ENCODE data around the gene SPATA2. TPM values are rescaled to one million over a fixed set of nuclear protein-coding genes. Genes with fewer than 3 reads are reported as not detected.

SPATA2 gene
- total RNA-seq, 1 experiment from 2014 or later = 6.6 TPM

GRCh38 chr20:49937027-49937929, 21.9 kb upstream of the SPATA2 start:
- TF ChIP-seq JUND (IDR thresholded peaks at IDR 0.05) (no peak), SRF (IDR thresholded peaks at IDR 0.05; ENCODE audit: low read depth) (no peak), SP1 (IDR thresholded peaks at IDR 0.05; ENCODE audit: low read depth) (no peak), SIN3A (IDR thresholded peaks at IDR 0.05; ENCODE audit: low read depth) (no peak), MAX (IDR thresholded peaks at IDR 0.05) (no peak), EZH2phosphoT487 (IDR thresholded peaks at IDR 0.05; ENCODE audit: borderline replicate concordance) (no peak), FOSL1 (IDR thresholded peaks at IDR 0.05; ENCODE audit: low read depth) (no peak), YY1 (IDR thresholded peaks at IDR 0.05; ENCODE audit: extremely low read depth, insufficient replicate concordance, low read depth, low read length) (no peak), ZNF274 (IDR thresholded peaks at IDR 0.05; ENCODE audit: low read depth, low read length) (no peak), POLR2AphosphoS5 (IDR thresholded peaks at IDR 0.05; ENCODE audit: low read depth, low read length) (no peak), ZBTB33 (IDR thresholded peaks at IDR 0.05; ENCODE audit: extremely low read depth, insufficient replicate concordance, low read length) (no peak), RAD21 (IDR thresholded peaks at IDR 0.05; ENCODE audit: low read depth) (no peak), REST (IDR thresholded peaks at IDR 0.05; ENCODE audit: low read depth) (no peak)
- Histone ChIP-seq H3K9me2 (ENCODE audit: insufficient read depth) (no peaks in the 10 kb centered on the region), H3K36me3 (ENCODE audit: control insufficient read depth in 1 of 2, insufficient read depth in 2 of 2, low read length in 2 of 2) (peaks cover 8 to 13% of the 10 kb centered on the region in 2 experiments; a peak in 3 of 4 replicates), H2AFZ (ENCODE audit: low read depth, low read length, poor library complexity, severe bottlenecking) (no peak overlapping the region), H3K4me3 (replicated peaks in 1 of 2; ENCODE audit: low read depth in 1 of 2, low read length in 2 of 2) (peak overlapping the region; percentile 96 to 99), H4K20me1 (ENCODE audit: insufficient read depth) (no peaks in the 10 kb centered on the region), H3K4me1 (ENCODE audit: control insufficient read depth in 1 of 2, insufficient read depth in 2 of 2, low read length in 2 of 2) (peaks cover 18 to 27% of the 10 kb centered on the region in 2 experiments), H3K27ac (ENCODE audit: low read depth, low read length) (peak overlapping the region; percentile 65), H3K4me2 (ENCODE audit: low read length) (peak overlapping the region; percentile 75), H3K27me3 (ENCODE audit: insufficient read depth, low read length) (no peaks in the 10 kb centered on the region), H3K9me3 (ENCODE audit: control insufficient read depth in 1 of 2, insufficient read depth in 1 of 2, low read depth in 1 of 2, low read length in 2 of 2) (no peaks in the 10 kb centered on the region), H3K79me2 (ENCODE audit: insufficient read depth, low read length) (peaks cover 59% of the 10 kb centered on the region), H3K9ac (ENCODE audit: low read length) (peak overlapping the region; percentile 97)
- ATAC-seq (no peak), DNase-seq (ENCODE audit: low read depth, low spot score) (no peak)
- intact Hi-C loops (cut with micrococcal nuclease) = no loop called here
- CTCF ChIA-PET = interaction anchor here (1.7 to 3.0 kb wide), 3 partner anchors 20 to 42 kb away, joined by 4 to 10 read pairs (median 6); no protein-coding TSS in a partner anchor
- BruUV-seq (replicated peaks) = TSS peak; percentile 53
- POLR2A ChIA-PET = no interaction called here
- RAD21 ChIA-PET (ENCODE audit: low non-redundant PET in 1 of 2, low total read pairs in 2 of 2, uncharacterized antibody in 2 of 2, unreplicated experiment in 2 of 2) = no interaction called here
